ENCODE measurements around the gene GATAD2B. TPM values are rescaled to one million over a fixed set of nuclear protein-coding genes. Genes with fewer than 3 reads are reported as not detected.

Gene GATAD2B
- total RNA-seq, 1 experiment from 2014 or later = 46.9 TPM

DNA sequence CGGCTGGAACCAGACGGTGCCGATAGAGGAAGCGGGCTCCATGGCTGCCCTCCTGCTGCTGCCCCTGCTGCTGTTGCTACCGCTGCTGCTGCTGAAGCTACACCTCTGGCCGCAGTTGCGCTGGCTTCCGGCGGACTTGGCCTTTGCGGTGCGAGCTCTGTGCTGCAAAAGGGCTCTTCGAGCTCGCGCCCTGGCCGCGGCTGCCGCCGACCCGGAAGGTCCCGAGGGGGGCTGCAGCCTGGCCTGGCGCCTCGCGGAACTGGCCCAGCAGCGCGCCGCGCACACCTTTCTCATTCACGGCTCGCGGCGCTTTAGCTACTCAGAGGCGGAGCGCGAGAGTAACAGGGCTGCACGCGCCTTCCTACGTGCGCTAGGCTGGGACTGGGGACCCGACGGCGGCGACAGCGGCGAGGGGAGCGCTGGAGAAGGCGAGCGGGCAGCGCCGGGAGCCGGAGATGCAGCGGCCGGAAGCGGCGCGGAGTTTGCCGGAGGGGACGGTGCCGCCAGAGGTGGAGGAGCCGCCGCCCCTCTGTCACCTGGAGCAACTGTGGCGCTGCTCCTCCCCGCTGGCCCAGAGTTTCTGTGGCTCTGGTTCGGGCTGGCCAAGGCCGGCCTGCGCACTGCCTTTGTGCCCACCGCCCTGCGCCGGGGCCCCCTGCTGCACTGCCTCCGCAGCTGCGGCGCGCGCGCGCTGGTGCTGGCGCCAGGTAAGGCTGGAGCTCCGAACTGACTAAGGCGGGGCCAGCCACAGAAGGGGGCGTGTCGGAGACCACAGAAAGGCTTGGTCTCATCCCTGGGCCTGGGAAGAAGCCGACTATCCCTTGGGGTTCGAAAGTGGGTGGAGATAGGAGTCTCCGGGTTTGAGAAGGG lies 147.1 kb downstream of the GATAD2B start (continued):
- TF ChIP-seq TEAD4 (CRISPR knock-in tag; IDR thresholded peaks at IDR 0.05) = no peak
- TF ChIP-seq USF1 (CRISPR knock-in tag; IDR thresholded peaks at IDR 0.05) = no peak
- peak; percentile 87 for TF ChIP-seq HMGXB4 (CRISPR knock-in tag; IDR thresholded peaks at IDR 0.05)
- TF ChIP-seq ZNF512 (CRISPR knock-in tag; IDR thresholded peaks at IDR 0.05; ENCODE audit: borderline replicate concordance) = no peak
- peak; percentile 38; the same call in 1 of the 2 replicates for TF ChIP-seq ESRRA (CRISPR knock-in tag; IDR thresholded peaks at IDR 0.05; ENCODE audit: borderline replicate concordance)
- TF ChIP-seq ZBTB21 (CRISPR knock-in tag; IDR thresholded peaks at IDR 0.05; ENCODE audit: borderline replicate concordance) = peak; percentile 80
- peak; percentile 74; the same call in 1 of the 2 replicates for TF ChIP-seq FOXK1 (CRISPR knock-in tag; IDR thresholded peaks at IDR 0.05)
- 0 out of 2 replicates have a peak, but pooled peaks have one; percentile 30 for TF ChIP-seq CREB1 (CRISPR knock-in tag; IDR thresholded peaks at IDR 0.05)
- peak; percentile 57; the same call in 1 of the 2 replicates for TF ChIP-seq ZNF232 (CRISPR knock-in tag; IDR thresholded peaks at IDR 0.05)
- peak; percentile 62; the same call in 1 of the 2 replicates for TF ChIP-seq MYBL2 (CRISPR knock-in tag; IDR thresholded peaks at IDR 0.05)
- peak; percentile 77 for TF ChIP-seq ETV6 (CRISPR knock-in tag; IDR thresholded peaks at IDR 0.05)
- TF ChIP-seq GTF2I (CRISPR knock-in tag; conservative IDR thresholded peaks at IDR 0.05) = no peak
- TF ChIP-seq NR2C2 (CRISPR knock-in tag; IDR thresholded peaks at IDR 0.05) = no peak
- no peak for TF ChIP-seq E2F1 (CRISPR knock-in tag; IDR thresholded peaks at IDR 0.05)
- TF ChIP-seq E2F5 (CRISPR knock-in tag; IDR thresholded peaks at IDR 0.05) = 0 out of 2 replicates have a peak, but pooled peaks have one; percentile 24
- TF ChIP-seq E2F4 (CRISPR knock-in tag; IDR thresholded peaks at IDR 0.05; ENCODE audit: borderline replicate concordance, low read depth) = 0 out of 2 replicates have a peak, but pooled peaks have one; percentile 57
- TF ChIP-seq FOXP4 (CRISPR knock-in tag; IDR thresholded peaks at IDR 0.05) = peak; percentile 73; the same call in 1 of the 2 replicates
- no peak for TF ChIP-seq ZNF425 (CRISPR knock-in tag; conservative IDR thresholded peaks at IDR 0.05)
- TF ChIP-seq OVOL2 (CRISPR knock-in tag; IDR thresholded peaks at IDR 0.05; ENCODE audit: borderline replicate concordance) = no peak
- TF ChIP-seq CBFB (CRISPR knock-in tag; IDR thresholded peaks at IDR 0.05; ENCODE audit: low read depth) = no peak
- TF ChIP-seq CTCF (IDR thresholded peaks at IDR 0.05) = no peak
- peak; percentile 81; the same call in 1 of the 2 replicates for TF ChIP-seq TP53 (CRISPR knock-in tag; IDR thresholded peaks at IDR 0.05)
- TF ChIP-seq TCF7 (CRISPR knock-in tag; IDR thresholded peaks at IDR 0.05; ENCODE audit: low read depth) = no peak

Data from WTC11 (cell line).